Measurements from ENCODE around the gene UGT1A9.

Gene UGT1A9

GRCh38 chr2:233803994-233804393, 132.3 kb downstream of the UGT1A9 start:
- Mint-ChIP-seq H3K36me3 (ENCODE audit: low read depth) (no peaks in the 10 kb centered on the region), H3K4me1 (no peaks in the 10 kb centered on the region), H3K9me3 (peaks cover 5% of the 10 kb centered on the region), H3K27me3 (ENCODE audit: low read depth, poor library complexity) (peaks cover 24% of the 10 kb centered on the region), H3K27ac (no peak overlapping the region), H3K4me3 (no peak overlapping the region)
- no peak for DNase-seq
- no peak for TF ChIP-seq CTCF (IDR thresholded peaks at IDR 0.05)

GRCh38 chr2:233807215-233807865, 135.6 kb downstream of the UGT1A9 start:
- Mint-ChIP-seq H3K4me3 (no peak overlapping the region), H3K9me3 (no peaks in the 10 kb centered on the region), H3K4me1 (no peaks in the 10 kb centered on the region), H3K36me3 (ENCODE audit: low read depth) (no peaks in the 10 kb centered on the region), H3K27me3 (ENCODE audit: low read depth, poor library complexity) (peaks cover 26% of the 10 kb centered on the region), H3K27ac (no peak overlapping the region)
- DNase-seq: no peak
- no peak for TF ChIP-seq CTCF (IDR thresholded peaks at IDR 0.05)

DNA sequence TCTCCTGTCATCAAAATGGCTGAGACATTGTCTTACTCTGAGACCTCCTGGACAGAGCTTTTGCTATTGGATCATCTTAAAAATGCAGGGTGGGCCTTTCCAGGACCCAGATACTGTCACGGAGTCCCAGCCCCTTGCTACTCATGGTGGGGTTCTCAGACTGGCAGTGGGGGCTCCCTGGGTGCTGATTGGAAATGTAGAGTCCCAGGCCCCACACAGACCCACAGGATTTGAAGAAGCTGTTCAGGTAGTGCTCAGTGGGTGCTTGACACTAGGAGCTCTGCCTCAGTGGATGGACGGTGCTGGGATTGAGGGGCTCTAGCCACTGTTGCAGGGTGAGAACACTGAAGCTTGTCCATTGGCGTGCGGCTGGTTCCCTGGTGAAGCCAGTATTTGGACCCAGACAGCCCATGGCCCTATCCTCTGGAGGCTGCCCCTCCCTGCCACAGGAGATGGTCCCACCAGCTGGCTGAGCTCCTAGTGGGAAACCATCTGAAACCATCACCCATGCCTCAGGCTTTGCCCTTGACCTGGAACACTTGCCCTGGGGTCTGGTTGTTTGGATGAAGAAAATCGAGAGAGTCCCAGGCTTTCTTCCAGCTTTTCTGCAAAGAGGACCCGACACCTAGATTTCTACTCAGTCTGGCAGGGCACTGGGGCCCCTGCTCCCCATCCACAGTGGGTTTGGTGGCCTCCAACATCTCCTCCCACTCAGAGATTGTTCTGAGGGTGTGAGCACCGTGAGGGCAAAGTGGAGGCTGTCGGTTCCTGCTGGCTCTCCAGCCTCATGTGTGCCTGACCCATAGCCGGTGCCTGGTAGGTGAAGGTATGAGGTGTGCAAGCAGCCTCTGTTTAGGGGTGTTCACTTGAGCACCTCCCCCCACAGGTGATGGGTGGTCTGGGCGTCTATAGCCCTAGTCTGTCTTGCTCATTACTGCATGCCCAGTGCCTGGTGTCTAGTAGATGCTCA, 136.6 kb downstream of the UGT1A9 start:
- Mint-ChIP-seq H3K27me3 (ENCODE audit: low read depth, poor library complexity) (peaks cover 29% of the 10 kb centered on the region), H3K36me3 (ENCODE audit: low read depth) (no peaks in the 10 kb centered on the region), H3K4me3 (no peak overlapping the region), H3K4me1 (no peaks in the 10 kb centered on the region), H3K27ac (no peak overlapping the region), H3K9me3 (no peaks in the 10 kb centered on the region)
- no peak for DNase-seq
- TF ChIP-seq CTCF (IDR thresholded peaks at IDR 0.05): no peak

- H3K4me1 Mint-ChIP-seq: peaks cover 7% of the 10 kb centered on the region
- no peak overlapping the region for H3K27ac Mint-ChIP-seq
- H3K27me3 Mint-ChIP-seq (ENCODE audit: low read depth, poor library complexity): peaks cover 34% of the 10 kb centered on the region
- H3K9me3 Mint-ChIP-seq: no peaks in the 10 kb centered on the region
- H3K36me3 Mint-ChIP-seq (ENCODE audit: low read depth): no peaks in the 10 kb centered on the region
- H3K4me3 Mint-ChIP-seq: no peak overlapping the region
- no peak for TF ChIP-seq CTCF (IDR thresholded peaks at IDR 0.05)
- DNase-seq: no peak
Measured at GRCh38 chr2:233810385-233810784, 138.7 kb downstream of the UGT1A9 start.

DNA sequence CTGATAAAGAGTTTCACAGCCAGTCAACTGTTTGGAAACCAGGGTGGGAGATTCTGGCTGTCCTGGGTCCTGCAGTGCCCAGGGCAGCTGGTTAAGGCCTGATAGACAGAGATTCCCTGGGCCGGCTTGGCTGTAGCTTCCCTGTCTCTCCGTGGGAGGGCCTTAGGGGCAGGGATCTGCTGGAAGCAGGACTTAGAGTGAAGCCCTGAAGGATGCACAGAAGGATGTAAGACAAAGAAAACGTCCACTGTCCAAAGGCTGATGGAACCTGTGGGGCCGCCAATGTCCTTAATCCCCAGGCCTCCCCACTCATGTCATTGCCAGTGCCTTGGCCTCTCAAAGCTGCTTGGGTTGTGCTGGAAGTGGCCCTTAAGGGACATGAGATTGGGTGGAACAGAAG, 139.4 kb downstream of the UGT1A9 start:
- Mint-ChIP-seq H3K36me3 (ENCODE audit: low read depth) (no peaks in the 10 kb centered on the region), H3K4me3 (no peak overlapping the region), H3K27ac (no peak overlapping the region), H3K27me3 (ENCODE audit: low read depth, poor library complexity) (peaks cover 30% of the 10 kb centered on the region), H3K9me3 (no peaks in the 10 kb centered on the region), H3K4me1 (peaks cover 7% of the 10 kb centered on the region)
- no peak for TF ChIP-seq CTCF (IDR thresholded peaks at IDR 0.05)
- DNase-seq: no peak
